ENCODE results near the gene TFF1.

Gene TFF1

DNA sequence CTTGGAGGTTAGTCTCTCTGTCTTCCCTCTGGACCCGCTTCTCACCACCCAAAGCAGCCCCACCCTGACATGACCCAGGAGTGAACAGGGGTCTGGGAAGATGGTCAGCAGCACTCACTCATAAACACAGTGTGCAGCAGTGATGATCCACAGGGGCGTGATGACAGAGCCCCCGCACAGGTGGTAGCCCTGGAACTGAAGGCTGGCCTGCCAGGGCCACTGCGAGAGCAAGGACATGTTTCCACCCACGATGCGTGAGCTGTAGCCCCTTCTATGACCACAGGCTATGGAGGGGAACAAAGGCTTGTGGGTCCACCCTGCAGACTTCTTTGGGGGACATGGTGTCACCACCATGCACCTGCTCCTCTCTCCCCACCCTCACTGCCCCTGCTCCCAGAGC is 16.6 kb upstream of the TFF1 start:
- no peak for DNase-seq (ENCODE audit: low spot score)
- no peak for FAIRE-seq

DNA sequence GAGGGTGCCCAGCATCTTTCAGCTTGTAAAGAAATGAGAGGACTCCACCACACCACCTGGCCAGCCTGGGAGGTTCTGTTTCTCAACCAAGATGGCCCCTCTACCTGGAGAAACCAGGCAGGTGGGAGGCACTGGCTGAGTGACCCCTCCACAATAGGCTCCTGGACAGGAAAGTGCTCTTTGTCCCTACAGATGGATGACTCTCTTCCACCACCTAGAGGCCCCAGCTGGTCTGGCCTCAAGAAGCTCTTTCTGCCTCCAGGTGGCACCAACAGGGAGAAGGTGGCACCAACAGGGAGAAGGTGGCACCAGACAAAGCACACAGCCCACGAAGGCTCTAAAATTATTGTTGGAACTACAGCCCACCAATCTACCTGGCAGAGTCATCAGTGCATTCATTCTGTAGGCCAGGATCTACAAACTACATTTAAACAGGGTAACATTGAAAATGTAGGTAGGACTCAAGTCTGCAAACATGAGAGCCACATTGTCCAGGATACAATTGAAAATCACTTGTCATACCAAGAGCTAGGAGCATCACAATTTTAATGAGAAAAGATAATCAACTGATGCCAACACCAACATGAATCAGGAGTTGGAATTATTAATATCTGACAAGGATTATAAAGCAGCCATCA is 15.1 kb upstream of the TFF1 start:
- DNase-seq (ENCODE audit: low spot score) (peak; percentile 36), FAIRE-seq (no peak)

DNA sequence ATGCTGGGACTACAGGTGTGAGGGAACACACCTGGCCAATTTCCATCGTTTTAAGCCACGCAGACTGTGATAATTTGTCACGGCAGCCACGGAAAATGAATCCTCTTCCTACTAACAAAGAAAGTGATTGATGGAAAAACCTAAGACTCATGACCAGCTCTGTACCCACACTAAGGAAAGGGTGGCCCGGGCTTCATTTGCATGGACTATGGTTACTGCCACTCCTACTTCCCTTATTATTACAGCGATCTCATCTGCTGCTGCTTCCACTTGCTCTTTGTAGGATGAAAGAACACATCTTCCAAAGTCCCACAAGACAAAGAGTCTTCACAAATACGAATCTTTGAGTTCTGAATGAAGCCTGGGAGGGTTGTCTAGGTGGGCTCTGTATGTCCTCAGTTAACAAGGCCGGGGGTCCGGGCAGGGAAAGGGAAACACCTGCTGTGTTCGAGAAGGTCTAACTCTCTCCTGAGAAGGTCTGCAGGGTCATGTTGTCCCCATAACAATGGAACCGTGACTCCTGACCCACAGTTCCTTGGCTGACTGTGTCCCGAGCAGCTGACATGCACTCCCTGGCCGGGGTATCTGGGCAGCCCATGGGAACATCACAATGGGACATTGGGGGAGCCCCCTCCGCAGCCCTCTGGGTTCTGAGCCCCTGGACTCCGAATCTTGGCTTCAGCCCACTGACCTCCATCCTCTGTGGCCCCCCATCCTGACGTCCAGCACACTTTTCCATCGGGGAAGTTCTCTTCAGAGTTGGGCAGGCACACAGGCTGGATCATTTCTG is 13.3 kb upstream of the TFF1 start:
- FAIRE-seq (no peak), DNase-seq (ENCODE audit: low spot score) (no peak)

DNA sequence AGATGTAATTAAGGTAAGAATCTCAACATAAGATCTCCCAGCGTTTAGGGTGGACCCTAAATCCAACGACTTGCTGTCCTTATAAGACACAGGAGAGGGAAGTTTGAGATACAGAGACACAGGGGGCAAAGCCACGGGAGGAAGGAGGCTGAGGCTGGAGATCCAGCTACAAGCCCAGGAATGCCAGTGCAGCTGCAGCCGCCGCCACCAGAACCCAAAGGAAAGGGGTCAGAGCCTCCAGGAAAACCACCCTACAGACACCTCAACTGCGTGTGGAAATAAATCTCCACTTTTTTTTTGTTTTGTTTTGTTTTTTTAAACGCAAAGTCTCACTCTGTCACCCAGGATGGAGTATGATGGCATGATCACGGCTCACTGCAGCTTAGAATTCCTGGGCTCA is 12.1 kb upstream of the TFF1 start:
- DNase-seq (ENCODE audit: low spot score) (no peak), FAIRE-seq (no peak)

DNA sequence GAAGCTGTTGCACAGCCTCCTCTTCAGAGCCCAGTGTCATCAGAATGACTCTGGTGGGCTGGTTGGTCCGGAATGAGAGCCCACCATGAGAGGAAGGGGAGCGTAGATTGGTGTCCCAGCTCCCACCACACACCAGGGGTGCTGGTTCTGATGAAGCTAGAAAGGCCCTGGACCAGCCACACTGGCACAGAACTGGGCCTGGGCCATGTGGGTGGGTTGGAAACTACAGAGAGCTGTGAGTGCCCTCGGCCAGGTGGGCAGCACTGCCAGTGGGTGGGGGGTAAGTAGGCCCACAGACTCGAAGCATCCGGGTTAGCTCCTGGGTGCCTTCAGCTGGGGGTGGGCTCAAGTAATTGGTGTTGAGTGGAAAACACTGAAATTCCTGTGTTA is 11.6 kb upstream of the TFF1 start:
- no peak for DNase-seq (ENCODE audit: low spot score)
- no peak for FAIRE-seq

DNA sequence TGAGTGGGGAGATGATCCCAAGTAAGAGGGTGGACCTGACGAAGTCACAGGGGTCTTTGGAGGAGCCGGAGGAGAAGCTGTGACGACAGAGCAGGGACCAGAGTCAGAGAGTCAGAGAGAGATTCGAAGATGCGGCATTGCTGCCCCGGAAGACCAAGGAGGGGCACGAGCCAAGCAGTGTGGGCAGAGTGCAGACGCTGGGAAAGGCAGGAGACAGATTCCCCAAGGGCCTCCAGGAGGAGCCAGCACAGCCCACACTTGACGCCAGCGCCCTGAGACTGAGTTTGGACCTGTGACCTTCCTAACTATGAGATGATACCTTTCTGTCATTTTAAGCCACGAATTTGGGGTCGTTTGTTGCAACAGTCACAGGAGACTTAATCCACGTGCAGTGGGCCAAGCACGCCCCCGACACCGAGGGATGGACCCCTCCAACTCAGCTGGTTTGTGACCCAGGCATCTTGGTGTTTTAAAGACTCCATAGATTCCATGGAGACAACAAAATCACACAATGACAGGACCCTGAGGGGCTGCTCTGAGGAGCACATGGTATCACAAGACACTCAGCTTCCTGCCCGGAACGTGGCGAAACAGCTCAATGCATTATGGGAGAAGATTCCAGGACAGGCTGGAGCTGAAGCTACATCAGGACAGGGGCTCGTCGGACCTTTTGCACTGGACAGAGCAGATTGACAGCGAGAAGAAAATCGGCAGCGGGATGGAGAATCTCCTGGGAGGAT is 11.0 kb upstream of the TFF1 start:
- FAIRE-seq (no peak), DNase-seq (ENCODE audit: low spot score) (no peak)

DNA sequence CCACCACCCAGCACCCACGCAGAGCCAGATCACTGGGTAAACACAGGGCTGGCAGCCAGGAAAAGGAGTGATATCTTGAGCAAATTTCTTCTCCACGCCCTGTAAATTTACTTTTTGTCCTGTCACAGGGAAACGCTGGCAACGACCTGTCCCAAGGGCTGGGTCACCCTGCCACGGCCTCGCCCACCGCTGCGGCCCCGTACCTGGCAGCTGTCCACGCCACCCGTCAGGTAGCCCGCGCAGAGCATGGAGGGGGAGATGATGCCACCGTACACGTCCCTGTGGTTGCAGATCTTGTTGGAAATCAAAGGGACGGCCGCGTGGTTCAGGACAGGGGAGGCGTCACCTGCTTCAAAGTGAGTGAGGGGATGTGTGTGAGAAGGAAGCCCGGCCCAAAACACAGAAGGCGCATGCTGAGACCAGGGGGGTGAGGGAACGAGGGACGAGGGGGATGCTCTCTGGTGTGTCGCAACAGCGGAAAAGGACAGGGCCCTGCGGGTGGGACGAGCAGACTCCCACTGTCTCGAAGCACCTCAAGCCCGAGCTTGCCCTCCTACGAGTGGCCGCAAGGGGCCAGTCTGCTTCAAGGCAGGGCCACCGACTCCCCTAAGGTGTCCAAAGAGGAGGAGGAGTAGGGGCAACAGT is 10.1 kb upstream of the TFF1 start:
- FAIRE-seq: no peak
- DNase-seq (ENCODE audit: low spot score): no peak

DNA sequence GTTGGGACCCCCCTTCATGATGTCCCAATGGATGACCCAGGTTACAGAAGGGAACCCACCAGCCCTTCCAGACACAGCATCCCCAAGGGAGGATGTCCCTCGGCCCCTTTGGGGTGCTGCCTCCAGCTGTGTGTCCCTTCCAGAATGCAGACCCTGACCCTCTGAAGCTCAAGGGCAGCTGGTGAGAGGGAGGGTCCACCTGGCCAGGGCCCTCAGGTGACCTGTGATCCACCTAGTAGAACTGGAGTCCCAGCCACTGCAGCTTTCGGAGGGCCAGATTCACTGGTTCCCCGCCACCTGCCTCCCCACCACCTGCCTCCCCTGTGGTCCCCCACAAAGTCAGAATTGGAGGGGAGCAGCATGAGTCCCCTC is 9.6 kb upstream of the TFF1 start:
- no peak for FAIRE-seq

DNA sequence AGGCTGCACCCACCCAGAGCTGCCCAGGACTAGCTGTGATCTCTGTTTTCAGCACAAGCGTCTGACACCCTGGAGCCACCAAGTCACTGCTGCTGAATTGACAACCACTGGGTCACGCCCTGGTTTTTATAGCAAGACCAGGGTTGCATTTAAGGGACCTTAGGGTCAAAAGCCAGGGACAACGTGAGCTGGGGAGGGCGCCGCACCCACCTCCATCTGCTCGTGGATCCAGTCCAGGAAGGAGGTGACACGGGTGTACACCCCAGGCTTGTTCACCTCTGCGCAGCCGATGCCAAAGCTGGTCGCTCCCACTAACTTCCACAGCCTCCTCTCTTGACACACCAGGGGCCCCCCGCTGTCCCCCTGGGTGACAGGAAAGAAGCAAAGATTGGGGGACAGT is 9.2 kb upstream of the TFF1 start:
- no peak for DNase-seq (ENCODE audit: low spot score)
- no peak for FAIRE-seq

More for the DNA sequence above, 9.6 kb upstream of the TFF1 start:
- DNase-seq (ENCODE audit: low spot score): no peak

DNA sequence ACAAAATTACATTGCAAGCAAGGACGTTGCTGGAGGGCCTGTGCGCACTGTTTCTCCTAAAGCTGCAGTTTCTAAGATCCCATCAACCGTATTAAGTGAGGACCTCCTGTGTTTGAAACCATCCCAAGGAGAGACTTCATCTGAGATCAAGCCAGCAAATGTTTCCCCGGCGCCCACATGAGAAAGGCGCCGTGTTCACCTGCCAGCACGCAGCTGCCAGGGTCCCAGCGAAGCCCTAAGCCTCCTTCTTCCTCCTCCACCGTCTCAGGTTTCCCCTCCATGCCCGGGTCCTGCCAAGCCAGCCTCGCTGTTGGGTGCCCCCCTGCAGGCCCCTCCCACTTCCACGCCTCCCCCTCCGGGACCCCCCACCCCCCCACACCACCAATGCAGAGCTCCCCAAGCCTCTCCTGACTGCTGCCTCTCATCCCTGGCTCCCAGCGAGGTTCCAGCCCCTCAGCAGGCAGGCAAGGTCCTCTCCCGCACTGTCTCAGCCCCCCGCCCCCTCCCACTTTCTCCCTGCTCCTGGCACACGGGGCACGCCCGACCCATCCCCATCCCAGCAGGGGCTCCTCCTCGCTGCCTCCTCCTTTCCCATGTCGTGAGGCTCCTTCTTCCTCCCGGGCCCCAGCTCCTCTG is 8.6 kb upstream of the TFF1 start:
- DNase-seq (ENCODE audit: low spot score): no peak
- FAIRE-seq: no peak

DNA sequence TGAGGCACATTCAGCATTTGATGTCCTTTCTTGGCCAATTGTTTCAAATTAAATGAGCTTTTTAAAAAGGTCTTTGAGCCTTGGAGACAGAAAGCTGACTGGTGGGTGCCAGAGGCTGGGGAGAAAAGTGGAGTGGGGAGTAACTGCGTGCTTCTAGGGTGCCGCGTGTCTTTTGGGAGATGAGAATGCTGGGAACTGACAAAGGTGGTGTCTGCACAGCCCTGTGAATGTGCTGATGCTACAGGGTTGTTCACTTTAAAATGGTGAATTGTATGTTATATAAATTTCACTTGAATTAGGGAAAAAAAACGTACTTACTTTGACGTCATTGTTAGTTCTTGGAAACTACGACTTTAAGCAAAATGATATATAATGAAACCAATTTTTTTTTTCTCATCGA is 8.1 kb upstream of the TFF1 start:
- no peak for DNase-seq (ENCODE audit: low spot score)
- no peak for FAIRE-seq

DNA sequence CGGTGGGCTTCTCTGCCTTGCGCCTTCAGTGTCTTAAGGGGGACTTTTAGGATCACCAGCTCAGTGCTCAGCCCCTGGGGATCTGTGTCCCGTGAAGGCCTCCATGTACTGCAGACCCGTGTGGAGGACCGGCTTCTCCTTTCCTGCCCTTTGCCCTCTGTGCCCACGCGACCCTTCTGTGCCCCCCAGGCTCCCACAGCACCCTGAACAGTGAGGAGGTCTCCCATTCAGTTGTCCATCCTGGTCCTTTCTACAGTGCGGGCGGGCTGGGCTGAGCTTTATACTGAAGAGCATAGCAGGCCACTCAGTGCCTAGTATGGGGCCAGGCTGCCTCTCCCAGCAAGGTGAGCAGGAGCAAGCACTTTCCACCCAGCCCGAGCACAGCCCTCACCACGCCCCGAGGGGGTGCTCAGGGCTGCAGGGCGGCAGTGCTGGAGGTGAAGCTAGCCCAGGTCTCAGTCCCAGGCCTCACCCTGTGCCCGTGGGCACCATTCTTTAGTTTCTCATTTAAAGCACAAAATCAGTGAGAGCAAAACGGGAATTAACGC is 7.6 kb upstream of the TFF1 start:
- DNase-seq (ENCODE audit: low spot score): no peak
- FAIRE-seq: no peak

DNA sequence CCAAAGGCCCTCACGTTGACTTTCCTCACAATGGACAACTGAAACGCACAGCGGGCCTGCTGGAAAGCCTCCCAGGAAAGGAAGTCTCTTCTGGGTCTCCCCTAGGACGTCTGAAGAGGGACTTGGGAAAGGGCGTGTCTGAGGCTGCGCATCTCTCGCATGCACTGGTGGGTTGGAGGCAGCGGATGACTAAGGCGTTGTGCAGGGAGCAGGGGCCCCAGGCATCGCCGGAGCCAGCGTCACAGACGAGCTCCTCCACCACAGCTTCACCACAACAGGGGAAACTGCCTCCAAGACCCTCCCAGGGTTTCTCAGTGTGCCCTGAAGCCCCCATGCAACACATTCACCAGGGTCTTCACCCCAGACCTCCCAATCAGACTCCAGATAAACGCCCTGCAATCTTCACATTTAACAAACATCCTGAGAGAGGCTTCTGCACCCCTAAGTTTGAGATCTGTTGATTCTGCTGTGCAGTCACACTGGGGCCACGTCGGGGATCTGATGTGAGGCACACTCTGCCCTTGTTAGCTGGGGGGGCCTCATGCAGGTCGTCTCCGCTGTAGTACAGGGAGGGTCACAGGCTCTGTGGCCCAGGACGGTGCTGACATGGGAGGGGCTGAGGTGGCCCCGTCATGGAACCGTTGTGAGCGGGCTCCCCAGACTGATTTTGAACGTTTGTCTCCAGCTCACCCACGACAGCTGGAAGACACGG is 7.0 kb upstream of the TFF1 start:
- DNase-seq (ENCODE audit: low spot score) (no peak), FAIRE-seq (no peak)

DNA sequence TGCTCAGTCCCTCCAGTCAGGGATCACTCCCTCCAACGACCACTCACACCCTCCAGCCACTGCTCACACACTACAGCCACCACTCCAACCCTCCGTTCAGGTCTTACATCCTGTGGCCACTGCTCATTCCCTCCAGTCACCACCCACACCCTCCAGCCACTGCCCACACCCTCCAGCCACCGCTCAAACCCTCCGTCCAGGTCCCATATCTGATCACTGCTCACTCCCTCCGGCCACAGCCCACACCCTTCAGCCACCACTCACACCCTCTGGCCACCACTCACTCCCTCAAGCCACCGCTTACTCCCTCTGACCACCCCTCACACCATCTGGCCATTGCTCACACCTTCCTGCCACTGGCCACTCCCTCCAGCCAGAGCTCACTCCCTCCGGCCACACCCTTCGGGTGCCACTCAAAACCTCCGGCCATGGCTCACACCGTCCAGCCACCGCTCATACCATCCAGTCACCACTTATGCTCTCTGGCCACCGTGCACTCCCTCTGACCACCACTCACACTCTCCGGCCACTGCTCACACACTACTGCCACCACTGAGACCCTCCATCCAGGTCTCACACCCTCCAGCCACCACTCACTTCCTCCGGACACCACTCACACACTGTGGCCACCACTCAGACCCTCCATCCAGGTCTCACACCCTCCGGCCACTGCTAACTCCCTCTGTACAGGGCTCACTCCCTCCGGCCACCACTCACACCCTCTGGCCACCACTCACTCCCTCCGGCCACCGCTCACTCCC is 4.7 kb upstream of the TFF1 start:
- DNase-seq (ENCODE audit: low spot score) (no peak), FAIRE-seq (no peak)

DNA sequence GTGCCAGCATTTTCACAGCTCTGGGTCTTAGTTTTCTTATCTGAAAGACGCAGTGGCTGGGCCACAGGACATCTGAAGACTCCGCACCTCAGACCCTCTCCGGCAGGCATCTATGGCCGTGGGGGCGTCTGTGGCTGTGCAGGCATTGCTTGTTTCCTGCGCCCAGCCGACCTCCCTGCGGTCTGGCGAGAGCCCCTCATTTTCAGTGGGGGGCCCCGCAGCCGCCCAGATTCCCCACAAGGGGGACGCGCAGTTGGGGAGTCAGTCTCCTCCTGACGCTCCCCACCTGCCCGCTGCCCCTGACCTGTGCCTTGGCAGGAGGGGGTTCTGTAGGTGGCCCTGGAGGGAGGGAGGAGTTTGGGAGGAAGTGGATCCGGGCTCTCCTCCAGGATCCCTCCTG is 3.5 kb upstream of the TFF1 start:
- no peak for DNase-seq (ENCODE audit: low spot score)
- FAIRE-seq: no peak

DNA sequence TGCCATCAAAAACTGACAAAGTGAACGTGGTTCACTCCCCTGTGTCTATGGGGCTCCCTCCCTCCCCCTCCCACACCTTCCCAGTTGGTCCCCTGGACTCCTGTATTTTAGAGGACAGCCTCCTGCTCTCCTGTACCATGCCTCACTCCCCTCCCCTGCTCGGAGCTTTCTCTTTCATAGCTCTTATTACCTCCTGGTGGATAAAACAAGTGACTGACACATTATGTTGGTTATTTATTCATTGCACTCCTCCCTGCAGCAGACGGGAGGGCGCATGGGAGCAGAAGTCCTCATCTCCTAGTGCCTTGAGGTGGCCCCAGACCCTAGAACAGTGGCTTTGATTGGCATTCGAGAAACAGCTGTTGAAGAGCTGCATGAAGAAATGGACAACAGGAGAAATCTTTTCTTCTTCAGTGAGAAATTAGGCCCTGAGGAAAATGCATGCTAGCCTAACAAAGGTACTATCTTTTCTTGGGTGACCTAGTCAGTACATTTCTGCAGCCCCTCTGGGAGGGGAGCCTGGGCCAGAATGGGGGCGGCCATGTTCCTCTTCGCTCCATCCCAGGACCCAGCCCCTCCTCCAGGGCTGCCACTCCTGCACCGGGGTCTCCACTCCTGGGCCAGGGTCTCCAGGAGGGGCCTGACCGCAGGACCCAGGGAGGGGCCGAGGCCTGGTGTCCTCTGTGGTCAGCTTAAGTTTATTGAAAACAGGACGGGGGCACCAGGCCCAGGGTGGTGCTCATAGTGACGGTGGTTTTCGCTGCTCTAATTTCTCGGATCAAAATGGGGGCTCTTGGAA is 1.2 kb upstream of the TFF1 start:
- DNase-seq (ENCODE audit: low spot score) (no peak), FAIRE-seq (no peak)

DNA sequence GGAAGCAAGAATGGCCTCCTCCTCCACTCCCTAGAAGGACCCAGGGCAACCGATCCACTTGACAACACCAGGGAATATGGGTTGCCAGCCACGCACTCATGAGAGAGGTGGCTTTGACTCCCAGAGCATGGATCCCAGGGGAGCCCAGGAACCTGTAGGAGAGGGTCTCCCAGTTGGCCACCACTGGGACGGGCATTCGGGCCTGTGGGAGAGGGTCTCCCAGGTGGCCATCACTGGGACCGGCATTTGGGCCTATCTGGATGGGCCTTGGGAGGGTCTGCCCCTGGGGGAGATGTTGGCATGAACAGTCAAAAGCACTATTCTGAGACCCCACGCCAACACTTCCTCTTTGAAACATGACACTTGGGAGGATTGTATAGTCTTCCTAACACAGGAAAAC is 565 bp downstream of the TFF1 start:
- FAIRE-seq (no peak), DNase-seq (ENCODE audit: low spot score) (no peak)

DNA sequence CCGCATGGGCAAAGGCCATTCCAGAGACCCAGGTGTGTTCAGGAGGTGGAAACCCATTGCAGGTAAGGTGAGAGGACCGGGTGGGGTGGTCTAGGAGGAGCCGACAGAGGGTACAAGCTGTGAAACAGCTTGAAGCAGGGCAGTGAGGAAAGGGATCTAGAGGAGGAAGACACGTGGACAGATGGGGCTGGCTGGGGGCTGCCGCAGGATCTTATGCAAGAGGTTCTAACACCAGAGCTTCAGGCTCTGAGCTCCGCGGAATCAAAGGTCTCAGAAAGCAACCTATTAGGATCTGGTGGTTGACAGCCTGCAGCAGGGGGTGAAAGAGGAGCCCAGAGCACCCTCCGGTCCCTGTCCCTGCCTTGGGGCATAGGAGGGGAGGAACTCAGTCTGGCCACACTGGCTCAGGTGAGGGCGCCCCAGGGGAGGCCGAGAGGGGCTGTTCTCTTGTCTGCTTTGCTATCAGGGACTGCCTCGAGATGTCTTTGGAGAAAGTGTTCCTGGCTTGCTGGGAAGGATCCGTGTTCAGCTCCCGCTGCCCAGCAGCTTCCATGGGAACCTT is 1.9 kb downstream of the TFF1 start:
- DNase-seq (ENCODE audit: low spot score): no peak
- no peak for FAIRE-seq

DNA sequence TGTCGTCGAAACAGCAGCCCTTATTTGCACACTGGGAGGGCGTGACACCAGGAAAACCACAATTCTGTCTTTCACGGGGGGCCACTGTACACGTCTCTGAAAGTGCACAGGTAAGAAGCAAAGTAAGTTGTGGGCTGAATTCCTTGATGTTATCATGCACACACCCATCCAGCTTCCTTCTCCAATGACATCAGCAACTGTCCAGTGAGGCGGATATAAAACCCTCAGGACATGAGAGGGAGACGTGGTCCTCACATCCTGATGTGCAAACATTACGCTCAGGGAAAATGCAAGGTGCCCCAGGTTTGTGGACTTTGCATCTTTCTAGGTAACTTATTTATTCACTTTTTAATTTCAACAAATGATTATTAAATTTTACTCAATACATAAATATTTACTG is 3.0 kb downstream of the TFF1 start:
- no peak for FAIRE-seq

More for the DNA sequence above, 3.0 kb downstream of the TFF1 start:
- DNase-seq (ENCODE audit: low spot score): no peak
